ENCODE data around the gene ANO1.

ANO1 gene

DNA sequence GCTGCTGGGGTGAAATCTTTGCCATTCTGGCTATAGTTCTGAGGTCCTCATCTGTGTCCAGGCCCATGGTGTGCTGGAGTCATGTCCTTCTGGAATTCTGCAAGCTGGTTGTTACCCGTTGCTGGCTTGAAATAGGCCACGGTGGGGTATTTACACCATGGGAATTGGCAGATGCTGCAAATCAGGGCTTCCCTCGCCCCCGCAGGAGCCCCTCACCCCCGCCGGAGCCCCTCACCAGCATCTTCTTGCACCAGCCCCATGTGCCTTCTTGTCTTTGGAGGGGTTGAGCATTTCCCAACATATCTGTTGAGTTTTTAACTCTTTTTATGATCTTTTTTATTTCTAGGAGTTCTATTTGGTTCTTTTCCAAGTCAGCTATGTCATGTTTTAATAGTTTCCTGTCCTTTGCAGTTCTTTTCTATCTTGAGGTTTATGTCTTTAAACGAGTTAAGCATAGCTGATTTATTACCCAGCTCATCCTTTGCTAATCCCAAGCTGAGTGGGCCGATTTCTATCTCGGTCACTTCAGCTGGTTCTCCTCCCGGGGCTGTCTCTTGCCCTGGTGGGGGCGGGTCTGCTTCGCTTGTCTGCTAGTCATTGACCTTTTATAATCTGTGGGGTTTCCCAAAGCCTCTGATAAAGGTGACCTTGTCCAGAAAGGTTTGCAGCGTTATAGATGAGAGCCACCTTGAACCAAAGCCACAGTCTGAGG lies 17.6 kb downstream of the ANO1 start:
- no peak for DNase-seq (ENCODE audit: low read depth in 3 of 3)

DNA sequence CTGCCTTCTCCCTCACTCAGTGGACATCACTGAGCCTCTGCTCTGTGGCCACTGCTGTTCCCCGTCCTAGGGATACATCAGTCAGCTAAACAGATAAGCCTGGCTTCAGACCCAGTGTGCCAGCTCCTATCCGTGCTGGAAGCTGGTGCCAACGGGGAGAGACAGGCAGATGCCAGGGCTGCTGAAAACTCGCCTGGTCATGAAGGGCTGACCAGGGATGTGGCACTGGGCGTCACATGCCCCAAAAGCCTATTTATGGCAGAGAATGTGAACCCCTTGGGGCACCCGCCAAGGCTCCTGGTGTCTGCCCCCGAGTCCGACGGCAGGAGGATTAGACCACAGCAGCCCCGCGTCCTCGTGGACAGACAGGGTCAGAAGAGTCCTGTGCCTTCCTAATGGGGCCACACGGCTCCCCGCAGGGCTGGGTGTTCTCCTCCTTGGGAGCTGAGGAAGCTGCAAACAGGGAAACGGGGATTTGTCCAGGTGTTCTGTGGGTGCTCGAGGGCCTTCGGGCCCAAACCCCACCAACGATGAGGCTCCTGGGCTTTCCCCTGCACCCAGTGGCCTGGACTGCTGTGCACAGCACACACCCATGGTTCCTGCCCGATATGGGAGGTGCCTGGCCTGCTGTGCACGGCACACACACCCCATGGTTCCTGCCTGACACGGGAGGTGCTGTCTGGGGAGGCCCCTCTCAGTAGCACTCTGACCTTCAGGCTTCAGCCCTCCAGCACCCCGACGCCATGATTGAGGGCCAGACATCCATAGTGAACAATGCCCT lies 19.9 kb downstream of the ANO1 start:
- no peak for DNase-seq (ENCODE audit: low read depth in 3 of 3)

- DNase-seq (ENCODE audit: low read depth in 3 of 3): no peak
Measured at GRCh38 chr11:70098936-70099335, 20.8 kb downstream of the ANO1 start.

DNA sequence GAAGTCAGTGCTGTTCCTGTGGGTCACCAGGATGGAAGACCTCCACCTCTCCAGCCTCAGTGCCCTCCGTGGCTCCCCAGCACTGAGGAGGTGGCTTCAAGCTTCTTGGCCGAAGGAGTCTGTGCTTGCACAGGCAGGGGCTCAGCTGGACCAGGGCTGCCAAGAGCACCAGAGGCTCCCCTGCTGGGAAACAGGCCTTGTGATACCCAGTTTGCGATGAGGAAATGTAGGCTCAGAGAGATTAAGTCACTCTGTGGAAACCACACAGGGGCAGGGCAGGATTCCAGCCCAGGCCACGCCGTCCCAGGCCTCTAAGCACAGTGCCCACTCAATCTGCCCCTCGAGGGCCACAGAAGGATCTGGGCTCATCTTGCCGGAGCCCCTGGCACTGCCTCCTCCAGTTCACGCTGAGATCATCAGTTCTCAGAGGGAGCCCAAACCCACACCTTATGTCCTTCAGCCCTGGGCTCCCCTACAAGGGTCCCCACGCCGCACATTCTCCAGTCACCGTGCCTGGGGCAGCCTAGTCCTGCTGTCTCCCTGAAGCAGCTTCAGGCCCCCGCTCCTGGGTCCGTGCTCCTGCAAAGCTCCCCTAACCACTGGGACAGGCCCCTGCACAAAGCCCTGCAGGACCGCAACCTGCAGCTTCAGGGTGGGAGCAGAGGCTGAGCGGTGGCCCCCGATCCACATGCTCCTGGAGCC lies 21.6 kb downstream of the ANO1 start:
- DNase-seq (ENCODE audit: low read depth in 3 of 3): no peak

DNA sequence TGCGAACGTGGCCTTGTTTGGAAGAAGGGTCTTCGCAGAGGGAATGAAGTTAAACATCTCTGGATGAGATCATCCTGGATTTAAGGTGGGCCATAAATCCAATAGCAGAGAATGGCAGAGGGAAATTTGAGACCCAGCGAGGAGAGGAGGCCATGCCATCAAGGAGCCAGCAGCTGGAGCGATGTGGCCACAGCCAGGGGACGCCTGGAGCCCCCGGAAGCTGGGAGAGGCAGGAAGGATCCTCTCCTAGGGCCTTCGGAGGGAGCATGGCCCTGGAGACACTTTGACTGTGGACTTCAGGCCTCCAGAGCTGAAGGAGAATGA lies 22.1 kb downstream of the ANO1 start:
- DNase-seq (ENCODE audit: low read depth in 3 of 3): no peak

GRCh38 chr11:70100791-70101190 lies 22.7 kb downstream of the ANO1 start:
- DNase-seq (ENCODE audit: low read depth in 3 of 3): no peak

GRCh38 chr11:70103256-70103975 lies 25.3 kb downstream of the ANO1 start:
- no peak for DNase-seq (ENCODE audit: low read depth in 3 of 3)

GRCh38 chr11:70104419-70104818 lies 26.3 kb downstream of the ANO1 start:
- no peak for DNase-seq (ENCODE audit: low read depth in 3 of 3)

- DNase-seq (ENCODE audit: low read depth in 3 of 3): no peak
Measured at GRCh38 chr11:70104961-70105360, 26.8 kb downstream of the ANO1 start.

- DNase-seq (ENCODE audit: low read depth in 3 of 3): no peak
Measured at GRCh38 chr11:70105369-70105754, 27.2 kb downstream of the ANO1 start.

GRCh38 chr11:70105755-70106571 lies 27.8 kb downstream of the ANO1 start:
- DNase-seq (ENCODE audit: low read depth in 3 of 3): no peak

- no peak for DNase-seq (ENCODE audit: low read depth in 3 of 3)
Measured at GRCh38 chr11:70106757-70107156, 28.6 kb downstream of the ANO1 start.

- no peak for DNase-seq (ENCODE audit: low read depth in 3 of 3)
Measured at GRCh38 chr11:70107191-70107590, 29.1 kb downstream of the ANO1 start.

DNA sequence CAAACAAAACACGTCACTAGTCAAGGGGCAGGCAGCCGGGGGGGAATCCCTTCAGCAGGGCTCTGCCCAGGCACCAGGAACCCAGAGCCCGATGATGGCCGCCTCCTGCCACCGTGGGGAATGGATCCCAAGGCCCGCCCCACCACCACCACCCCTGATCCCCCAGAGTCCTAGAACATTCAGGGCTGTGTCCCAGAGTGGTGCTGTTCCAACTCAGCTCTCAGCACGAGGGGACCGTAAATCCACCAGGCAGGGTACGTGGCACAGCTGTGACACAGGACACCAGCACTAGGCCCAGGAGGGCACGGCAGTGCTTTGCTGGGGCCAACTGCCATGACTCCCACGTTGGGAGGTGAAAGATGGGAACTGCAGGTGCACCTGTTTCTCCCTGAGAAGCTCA lies 29.6 kb downstream of the ANO1 start:
- no peak for DNase-seq (ENCODE audit: low read depth in 3 of 3)

DNA sequence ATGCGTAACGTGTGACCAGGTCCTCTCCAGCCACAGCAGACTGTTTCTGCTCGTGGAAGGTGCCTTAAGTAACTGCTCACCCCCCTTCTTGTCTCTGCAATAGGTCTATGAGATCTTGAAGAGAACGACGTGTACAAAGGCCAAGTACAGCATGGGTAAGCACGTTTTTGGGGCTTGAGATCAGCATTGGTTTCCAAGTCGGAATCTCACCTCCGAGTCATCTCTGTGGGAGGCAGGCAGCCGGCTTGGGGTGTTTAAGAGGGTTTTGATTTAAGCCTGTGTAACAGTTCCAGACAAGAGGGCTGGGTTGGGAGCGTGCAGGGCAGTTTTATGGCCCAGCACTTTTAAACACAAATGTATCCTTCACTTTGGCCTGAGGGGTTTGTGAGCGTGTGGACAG lies 30.1 kb downstream of the ANO1 start:
- no peak for DNase-seq (ENCODE audit: low read depth in 3 of 3)

DNA sequence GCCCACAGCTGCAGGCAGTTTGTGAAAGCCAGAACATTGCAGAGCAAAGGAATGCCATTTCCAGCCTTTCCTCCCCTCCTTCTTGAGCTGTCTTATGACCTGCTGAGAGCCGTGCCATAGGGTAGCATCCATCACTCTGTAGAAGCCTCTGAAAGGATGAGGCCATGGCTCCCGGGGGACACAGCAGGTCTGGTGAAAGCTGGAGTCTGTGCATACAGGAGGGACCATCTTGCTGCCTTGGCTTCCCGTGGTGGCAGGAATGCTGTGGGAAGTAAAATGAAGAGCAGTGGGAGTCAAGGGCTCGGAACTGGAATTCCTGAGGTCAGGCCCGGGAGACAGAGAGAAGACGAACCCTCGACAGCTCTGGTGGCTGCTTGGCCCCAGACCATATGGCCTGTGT lies 30.9 kb downstream of the ANO1 start:
- no peak for DNase-seq (ENCODE audit: low read depth in 3 of 3)

- no peak for DNase-seq (ENCODE audit: low read depth in 3 of 3)
Measured at GRCh38 chr11:70109903-70110302, 31.8 kb downstream of the ANO1 start.

DNA sequence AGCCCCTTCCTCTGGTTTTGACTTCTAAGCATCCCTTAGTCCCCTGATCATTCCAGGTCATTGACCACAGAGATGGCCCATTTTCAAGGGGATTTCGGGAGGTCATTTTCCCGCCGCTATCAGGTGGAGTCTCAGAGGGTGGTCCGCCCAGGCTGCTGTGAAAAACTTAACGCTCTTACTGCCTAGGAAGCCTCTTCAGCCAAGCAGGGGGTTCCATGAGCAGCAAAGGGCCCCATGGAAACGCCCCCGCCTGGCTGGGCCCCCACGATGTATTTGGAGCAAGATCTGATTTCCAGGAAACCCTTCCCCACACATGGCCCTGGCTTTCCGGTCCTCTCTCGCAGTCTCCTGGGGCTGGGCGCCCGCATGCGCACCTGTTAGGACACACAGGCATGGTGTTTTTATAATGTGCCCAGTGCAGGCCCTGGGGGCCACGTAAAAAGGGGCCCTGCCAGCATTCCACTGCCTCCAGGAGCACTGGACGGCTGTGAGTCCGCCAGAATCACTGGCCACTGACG lies 32.5 kb downstream of the ANO1 start:
- no peak for DNase-seq (ENCODE audit: low read depth in 3 of 3)

- DNase-seq (ENCODE audit: low read depth in 3 of 3): no peak
Measured at GRCh38 chr11:70111269-70112016, 33.3 kb downstream of the ANO1 start.

DNA sequence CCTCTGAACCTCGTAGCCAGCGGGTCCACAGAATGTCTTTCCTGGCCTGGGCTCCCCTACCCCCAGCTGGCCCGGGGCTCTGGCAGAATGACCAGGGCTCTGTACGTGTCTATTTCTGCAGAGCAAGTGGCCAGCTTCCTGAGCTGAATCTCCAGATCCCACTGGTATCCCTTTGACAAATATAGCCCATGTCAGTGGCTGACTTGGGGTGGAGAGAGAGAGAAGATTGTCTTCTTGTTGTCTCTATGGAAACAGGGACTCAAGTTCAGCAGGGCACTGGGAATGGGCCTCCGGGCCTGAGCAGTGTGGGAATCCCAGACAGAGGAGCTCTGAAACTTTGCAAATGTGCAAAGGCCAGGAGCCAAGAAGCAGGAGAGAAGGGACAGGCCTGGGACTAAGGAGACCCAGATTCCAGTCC lies 33.9 kb downstream of the ANO1 start:
- no peak for DNase-seq (ENCODE audit: low read depth in 3 of 3)

- DNase-seq (ENCODE audit: low read depth in 3 of 3): no peak
Measured at GRCh38 chr11:70113801-70114200, 35.7 kb downstream of the ANO1 start.

All from stimulated activated CD4-positive, alpha-beta T cell treated with anti-CD3 and anti-CD28 coated beads, TNF-alpha, amount 100 ng/mL, for 48 hours (primary cell).